ENCODE measurements around the gene AGT. TPM values are rescaled to one million over a fixed set of nuclear protein-coding genes. Genes with fewer than 3 reads are reported as not detected.

AGT gene
- not detected for total RNA-seq
- total RNA-seq (2013): not detected

DNA sequence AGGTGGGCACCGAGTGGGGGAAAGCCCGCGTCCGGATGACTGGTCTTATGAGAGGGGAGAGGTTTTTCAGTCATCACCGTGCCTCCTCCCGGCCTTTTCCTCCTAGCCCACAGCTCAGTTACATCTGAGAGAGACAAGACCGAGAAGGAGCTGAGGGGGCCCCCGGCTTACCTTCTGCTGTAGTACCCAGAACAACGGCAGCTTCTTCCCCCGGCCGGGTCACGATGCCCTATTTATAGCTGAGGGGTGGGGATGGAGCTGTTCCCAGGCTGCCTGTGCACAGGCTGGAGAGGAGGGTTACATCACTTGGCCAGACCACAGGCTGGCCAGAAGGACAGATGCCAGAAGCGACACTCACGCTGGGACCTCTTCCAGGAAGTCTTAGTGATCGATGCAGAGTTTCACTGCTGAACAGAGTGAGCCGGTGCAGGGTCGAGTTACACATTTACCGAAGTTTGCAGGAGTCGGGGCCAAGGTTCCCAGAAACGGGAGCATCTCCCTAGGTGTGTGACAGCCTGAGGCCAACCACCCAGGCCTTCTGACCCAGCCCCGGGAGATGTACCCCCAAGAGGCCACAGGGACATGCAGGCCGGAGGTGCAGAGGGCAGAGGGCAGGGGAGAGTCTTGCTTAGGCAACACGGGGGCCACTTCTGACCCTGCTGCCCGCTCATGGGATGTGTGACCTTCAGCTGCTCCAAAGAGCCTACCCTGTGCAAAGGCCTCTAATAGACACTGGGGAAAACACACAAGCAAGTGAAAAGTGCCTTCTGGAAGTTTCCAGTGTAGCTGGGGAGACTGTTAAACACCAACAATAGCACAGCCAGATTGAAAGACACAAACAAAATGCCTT, at the start of gene AGT:
AGT (minus strand) TSS at position 208 of the 850 bp plus-strand sequence. CDS start 3,299 bp downstream, outside the sequence.
- WGBS (ENCODE audit: insufficient coverage): 65% methylated on average over 21 of the region's 24 CpGs

DNA sequence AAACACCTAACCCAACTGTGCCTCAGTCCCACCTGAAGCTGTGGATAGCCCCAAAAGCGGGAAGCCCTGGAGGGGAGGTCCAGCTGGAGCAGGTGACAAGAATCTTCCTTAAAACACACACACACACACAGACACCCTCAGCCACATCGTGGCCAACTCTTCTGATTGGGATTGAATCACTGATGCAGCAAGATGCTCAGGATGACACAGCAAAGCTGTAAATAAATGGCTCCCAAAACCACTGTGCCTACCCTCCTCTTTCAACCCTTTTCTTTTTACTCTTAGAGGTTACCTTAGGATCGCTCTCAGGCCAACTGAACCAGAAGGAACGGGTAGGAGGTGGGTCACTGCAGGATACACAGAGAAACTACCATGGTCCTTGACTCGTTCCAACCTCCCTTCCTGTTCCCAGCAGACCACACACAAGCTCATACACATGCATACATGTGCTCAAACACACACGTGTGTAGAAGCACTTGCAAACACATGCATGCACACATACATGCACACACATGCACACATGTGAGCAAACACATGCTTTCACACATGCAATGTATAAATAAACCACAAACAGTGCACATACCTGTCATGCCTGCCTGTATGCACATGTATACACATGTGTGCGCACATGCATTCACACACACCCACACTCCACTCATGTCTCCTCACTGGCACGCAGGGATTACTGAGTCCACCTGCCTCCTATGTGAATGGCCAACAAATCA, 47.7 kb upstream of the AGT start:
- Mint-ChIP-seq H3K4me3 (no peak overlapping the region), H3K9me3 (no peaks in the 10 kb centered on the region), H3K36me3 (no peaks in the 10 kb centered on the region), H3K27me3 (ENCODE audit: low read depth in 2 of 2) (peaks cover 0 to 7% of the 10 kb centered on the region in 2 donors), H3K4me1 (no peaks in the 10 kb centered on the region), H3K27ac (no peak overlapping the region)
- no peak overlapping the region for H3K27ac ChIP-seq (ENCODE audit: low read length)
- no peaks in the 10 kb centered on the region for H3K36me3 ChIP-seq (ENCODE audit: control insufficient read depth, insufficient read depth, low read length)
- WGBS (ENCODE audit: insufficient coverage): 80% methylated on average over 8 of the region's 8 CpGs
- no peak overlapping the region for H3K4me3 ChIP-seq (ENCODE audit: low read length)
- no peak for DNase-seq
- H3K4me1 ChIP-seq (ENCODE audit: control insufficient read depth, insufficient read depth, low read length): no peaks in the 10 kb centered on the region
- TF ChIP-seq, protein P1, sequence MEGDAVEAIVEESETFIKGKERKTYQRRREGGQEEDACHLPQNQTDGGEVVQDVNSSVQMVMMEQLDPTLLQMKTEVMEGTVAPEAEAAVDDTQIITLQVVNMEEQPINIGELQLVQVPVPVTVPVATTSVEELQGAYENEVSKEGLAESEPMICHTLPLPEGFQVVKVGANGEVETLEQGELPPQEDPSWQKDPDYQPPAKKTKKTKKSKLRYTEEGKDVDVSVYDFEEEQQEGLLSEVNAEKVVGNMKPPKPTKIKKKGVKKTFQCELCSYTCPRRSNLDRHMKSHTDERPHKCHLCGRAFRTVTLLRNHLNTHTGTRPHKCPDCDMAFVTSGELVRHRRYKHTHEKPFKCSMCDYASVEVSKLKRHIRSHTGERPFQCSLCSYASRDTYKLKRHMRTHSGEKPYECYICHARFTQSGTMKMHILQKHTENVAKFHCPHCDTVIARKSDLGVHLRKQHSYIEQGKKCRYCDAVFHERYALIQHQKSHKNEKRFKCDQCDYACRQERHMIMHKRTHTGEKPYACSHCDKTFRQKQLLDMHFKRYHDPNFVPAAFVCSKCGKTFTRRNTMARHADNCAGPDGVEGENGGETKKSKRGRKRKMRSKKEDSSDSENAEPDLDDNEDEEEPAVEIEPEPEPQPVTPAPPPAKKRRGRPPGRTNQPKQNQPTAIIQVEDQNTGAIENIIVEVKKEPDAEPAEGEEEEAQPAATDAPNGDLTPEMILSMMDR (IDR thresholded peaks at IDR 0.05): no peak
- ATAC-seq: no peak
- H3K9me3 ChIP-seq (ENCODE audit: control insufficient read depth, insufficient read depth, low read length): no peaks in the 10 kb centered on the region
- intact Hi-C loops (cut with micrococcal nuclease): no loop called here
- H3K27me3 ChIP-seq (ENCODE audit: control insufficient read depth, insufficient read depth, low read length): no peaks in the 10 kb centered on the region

More for the DNA sequence above, at the start of gene AGT:
- intact Hi-C loops (cut with micrococcal nuclease): no loop called here
- Histone ChIP-seq H3K9me3 (ENCODE audit: control insufficient read depth, insufficient read depth, low read length) (no peaks in the 10 kb centered on the region), H3K27ac (ENCODE audit: low read length) (no peak within 1 kb of the TSS), H3K4me3 (ENCODE audit: low read length) (no peak within 1 kb of the TSS), H3K27me3 (ENCODE audit: control insufficient read depth, insufficient read depth, low read length) (no peaks in the 10 kb centered on the region), H3K4me1 (ENCODE audit: control insufficient read depth, insufficient read depth, low read length) (no peaks in the 10 kb centered on the region), H3K36me3 (ENCODE audit: control insufficient read depth, insufficient read depth, low read length) (no peaks in the 10 kb centered on the region)
- Mint-ChIP-seq H3K27me3 (ENCODE audit: low read depth in 2 of 2) (peaks cover 0 to 3% of the 10 kb centered on the region in 2 donors), H3K36me3 (no peaks in the 10 kb centered on the region), H3K9me3 (no peaks in the 10 kb centered on the region), H3K4me3 (no peak within 1 kb of the TSS), H3K27ac (no peak within 1 kb of the TSS), H3K4me1 (no peaks in the 10 kb centered on the region)
- TF ChIP-seq, protein P1 (IDR thresholded peaks at IDR 0.05): no peak
- DNase-seq (no peak), ATAC-seq (no peak)

DNA sequence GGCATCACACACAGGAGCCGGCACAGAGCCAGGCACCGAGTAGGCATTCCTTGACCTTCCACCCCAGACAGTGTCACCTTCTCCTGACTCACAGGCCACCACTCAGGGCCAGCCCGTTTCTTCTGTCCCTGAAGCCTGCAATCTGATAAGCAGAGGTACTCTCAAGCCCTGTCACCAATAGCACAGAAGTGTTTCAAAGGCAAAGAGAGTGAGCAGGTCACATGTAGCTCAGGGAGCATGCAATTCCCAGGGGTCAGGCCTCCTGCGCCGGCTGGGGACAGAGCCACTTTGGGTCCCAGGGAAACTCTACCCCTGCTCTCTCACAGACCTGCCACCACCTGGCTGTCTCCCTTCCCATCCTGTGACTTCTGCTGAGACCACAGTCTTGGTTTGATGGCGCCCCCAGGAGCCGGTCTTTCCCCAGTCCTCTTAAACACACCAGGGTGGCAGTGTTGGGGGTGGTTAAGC, 46.5 kb upstream of the AGT start:
- Histone ChIP-seq H3K4me1 (ENCODE audit: control insufficient read depth, insufficient read depth, low read length) (no peaks in the 10 kb centered on the region), H3K27me3 (ENCODE audit: control insufficient read depth, insufficient read depth, low read length) (no peaks in the 10 kb centered on the region), H3K36me3 (ENCODE audit: control insufficient read depth, insufficient read depth, low read length) (no peaks in the 10 kb centered on the region), H3K4me3 (ENCODE audit: low read length) (no peak overlapping the region), H3K9me3 (ENCODE audit: control insufficient read depth, insufficient read depth, low read length) (no peaks in the 10 kb centered on the region), H3K27ac (ENCODE audit: low read length) (no peak overlapping the region)
- no peaks in the 10 kb centered on the region for H3K9me3 Mint-ChIP-seq
- intact Hi-C loops (cut with micrococcal nuclease): no loop called here
- H3K36me3 Mint-ChIP-seq: no peaks in the 10 kb centered on the region
- no peak overlapping the region for H3K4me3 Mint-ChIP-seq
- WGBS (ENCODE audit: insufficient coverage): 82% methylated on average over 6 of the region's 7 CpGs
- H3K27me3 Mint-ChIP-seq (ENCODE audit: low read depth in 2 of 2): peaks cover 0 to 5% of the 10 kb centered on the region in 2 donors
- H3K4me1 Mint-ChIP-seq: no peaks in the 10 kb centered on the region
- no peak for ATAC-seq
- no peak for DNase-seq
- H3K27ac Mint-ChIP-seq: no peak overlapping the region
- TF ChIP-seq, protein P1 (IDR thresholded peaks at IDR 0.05): no peak

Data from natural killer cell (primary cell).